Hepatocyte (in vitro differentiated cells): ENCODE data around the gene CLDN19. TPM values are rescaled to one million over a fixed set of nuclear protein-coding genes. Genes with fewer than 3 reads are reported as not detected.

Experiments used
- DNase-seq: peaks from one replicate; pipeline ENCODE4 v3.0.0-alpha.2; 2016; ENCODE audit warnings: low spot score
- H2AFZ ChIP-seq: fragments of 200-600 bp; sonication (generic); 2 replicates; pipeline ENCODE4 v1.6.0; 2016; ENCODE audit warnings: antibody characterized with exemption, mild to moderate bottlenecking
- H3K27ac ChIP-seq: fragments of 200-600 bp; sonication (generic); 2 replicates; pipeline ENCODE4 v1.5.1; 2016; ENCODE audit warnings: mild to moderate bottlenecking
- H3K27me3 ChIP-seq: fragments of 200-600 bp; sonication (generic); 2 replicates; pipeline ENCODE4 v1.6.1; 2016
- H3K36me3 ChIP-seq: fragments of 200-600 bp; sonication (generic); replicated peaks from 2 replicates; pipeline ENCODE4 v1.5.1; 2016; ENCODE audit warnings: low read depth; ENCODE audit not compliant: insufficient read depth
- H3K4me1 ChIP-seq: fragments of 200-600 bp; sonication (generic); 2 replicates; pipeline ENCODE4 v1.5.1; 2016; ENCODE audit warnings: mild to moderate bottlenecking, moderate library complexity; ENCODE audit not compliant: insufficient read depth
- H3K4me2 ChIP-seq: fragments of 200-600 bp; sonication (generic); 2 replicates; pipeline ENCODE4 v1.6.0; 2016
- H3K4me3 ChIP-seq: fragments of 200-600 bp; sonication (generic); 2 replicates; pipeline ENCODE4 v1.5.1; 2016; ENCODE audit warnings: mild to moderate bottlenecking
- H3K79me2 ChIP-seq: fragments of 200-600 bp; sonication (generic); 2 replicates; pipeline ENCODE4 v1.6.0; 2017; ENCODE audit warnings: mild to moderate bottlenecking
- H3K9me2 ChIP-seq: fragments of 200-600 bp; sonication (generic); replicated peaks from 2 replicates; pipeline ENCODE4 v1.6.0; 2017; ENCODE audit warnings: mild to moderate bottlenecking; ENCODE audit not compliant: insufficient read depth
- H3K9me3 ChIP-seq: fragments of 200-600 bp; sonication (generic); 2 replicates; pipeline ENCODE4 v1.5.1; 2016; ENCODE audit warnings: low read depth, mild to moderate bottlenecking
- H4K20me1 ChIP-seq: fragments of 200-600 bp; sonication (generic); 2 replicates; pipeline ENCODE4 v1.6.0; 2016; ENCODE audit warnings: mild to moderate bottlenecking; ENCODE audit not compliant: insufficient read depth, poor library complexity, severe bottlenecking
- EZH2 ChIP-seq: fragments of 200-600 bp; sonication (generic); IDR thresholded peaks from 2 replicates; pipeline ENCODE4 v1.6.1; 2016; ENCODE audit warnings: antibody characterized with exemption, mild to moderate bottlenecking, borderline replicate concordance
- EZH2phosphoT487 ChIP-seq: fragments of 200-600 bp; sonication (generic); IDR thresholded peaks from one replicate; pipeline ENCODE4 v1.6.1; 2018; ENCODE audit warnings: antibody characterized with exemption, mild to moderate bottlenecking, low read depth, moderate library complexity; ENCODE audit not compliant: unreplicated experiment, severe bottlenecking
- WGBS: methylation state at CpG from one replicate; pipeline ENCODE4 v1.1.6; 2016; ENCODE audit warnings: low lambda C conversion rate; ENCODE audit errors: missing lambda C conversion rate; 5-methylcytosine and 5-hydroxymethylcytosine counted together
- polyA plus RNA-seq: library from polyadenylated mRNA; unstranded; fragments of >200 nt; fragmentation: Nextera tagmentation; extraction: Ambion mirVana; gene quantifications from 2 replicates; pipeline ENCODE4 v1.2.1, GENCODE V29; 2016
- total RNA-seq: library from RNA; depleted of rRNA; stranded (reverse); fragments of >200 nt; gene quantifications from 2 replicates; pipeline ENCODE4 v1.2.3, GENCODE V29; 2014
- TF ChIP-seq, protein P1 (sequence below): fragments of 200-600 bp; sonication (generic); IDR thresholded peaks from 2 replicates; pipeline ENCODE4 v1.5.1; 2016; ENCODE audit warnings: antibody characterized with exemption, mild to moderate bottlenecking; ENCODE audit not compliant: poor library complexity

The CLDN19 gene
- total and polyA plus RNA-seq, 2 experiments from 2014 or later: 4.5 to 6.9 TPM

- no peaks in the 10 kb centered on the region for H3K9me2 ChIP-seq
- H3K4me2 ChIP-seq: no peak overlapping the region
- WGBS: 72% methylated on average over 21 of the region's 21 CpGs
- H3K4me1 ChIP-seq: peaks cover 20% of the 10 kb centered on the region
- H3K4me3 ChIP-seq: no peak overlapping the region
- TF ChIP-seq, protein P1, sequence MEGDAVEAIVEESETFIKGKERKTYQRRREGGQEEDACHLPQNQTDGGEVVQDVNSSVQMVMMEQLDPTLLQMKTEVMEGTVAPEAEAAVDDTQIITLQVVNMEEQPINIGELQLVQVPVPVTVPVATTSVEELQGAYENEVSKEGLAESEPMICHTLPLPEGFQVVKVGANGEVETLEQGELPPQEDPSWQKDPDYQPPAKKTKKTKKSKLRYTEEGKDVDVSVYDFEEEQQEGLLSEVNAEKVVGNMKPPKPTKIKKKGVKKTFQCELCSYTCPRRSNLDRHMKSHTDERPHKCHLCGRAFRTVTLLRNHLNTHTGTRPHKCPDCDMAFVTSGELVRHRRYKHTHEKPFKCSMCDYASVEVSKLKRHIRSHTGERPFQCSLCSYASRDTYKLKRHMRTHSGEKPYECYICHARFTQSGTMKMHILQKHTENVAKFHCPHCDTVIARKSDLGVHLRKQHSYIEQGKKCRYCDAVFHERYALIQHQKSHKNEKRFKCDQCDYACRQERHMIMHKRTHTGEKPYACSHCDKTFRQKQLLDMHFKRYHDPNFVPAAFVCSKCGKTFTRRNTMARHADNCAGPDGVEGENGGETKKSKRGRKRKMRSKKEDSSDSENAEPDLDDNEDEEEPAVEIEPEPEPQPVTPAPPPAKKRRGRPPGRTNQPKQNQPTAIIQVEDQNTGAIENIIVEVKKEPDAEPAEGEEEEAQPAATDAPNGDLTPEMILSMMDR: no peak
- TF ChIP-seq EZH2 (no peak), EZH2phosphoT487 (no peak)
- H4K20me1 ChIP-seq: no peaks in the 10 kb centered on the region
- no peaks in the 10 kb centered on the region for H3K79me2 ChIP-seq
- H3K27me3 ChIP-seq: no peaks in the 10 kb centered on the region
- no peaks in the 10 kb centered on the region for H3K36me3 ChIP-seq
- no peak overlapping the region for H2AFZ ChIP-seq
- H3K27ac ChIP-seq: peak overlapping the region; percentile 40
- no peaks in the 10 kb centered on the region for H3K9me3 ChIP-seq
- DNase-seq: no peak
Measured at GRCh38 chr1:42743317-42744147, 3.5 kb upstream of the CLDN19 start.

GRCh38 chr1:42742617-42743316 lies 2.7 kb upstream of the CLDN19 start:
- H3K27me3 ChIP-seq: no peaks in the 10 kb centered on the region
- H3K9me3 ChIP-seq: no peaks in the 10 kb centered on the region
- peaks cover 20% of the 10 kb centered on the region for H3K4me1 ChIP-seq
- no peaks in the 10 kb centered on the region for H3K36me3 ChIP-seq
- no peak overlapping the region for H3K4me3 ChIP-seq
- H3K79me2 ChIP-seq: no peaks in the 10 kb centered on the region
- H4K20me1 ChIP-seq: no peaks in the 10 kb centered on the region
- 79% methylated on average over 9 of the region's 9 CpGs for WGBS
- DNase-seq: no peak
- no peak overlapping the region for H3K27ac ChIP-seq
- H2AFZ ChIP-seq: no peak overlapping the region
- H3K9me2 ChIP-seq: no peaks in the 10 kb centered on the region
- H3K4me2 ChIP-seq: no peak overlapping the region
- TF ChIP-seq, protein P1: no peak
- TF ChIP-seq EZH2: no peak
- no peak for TF ChIP-seq EZH2phosphoT487

DNA sequence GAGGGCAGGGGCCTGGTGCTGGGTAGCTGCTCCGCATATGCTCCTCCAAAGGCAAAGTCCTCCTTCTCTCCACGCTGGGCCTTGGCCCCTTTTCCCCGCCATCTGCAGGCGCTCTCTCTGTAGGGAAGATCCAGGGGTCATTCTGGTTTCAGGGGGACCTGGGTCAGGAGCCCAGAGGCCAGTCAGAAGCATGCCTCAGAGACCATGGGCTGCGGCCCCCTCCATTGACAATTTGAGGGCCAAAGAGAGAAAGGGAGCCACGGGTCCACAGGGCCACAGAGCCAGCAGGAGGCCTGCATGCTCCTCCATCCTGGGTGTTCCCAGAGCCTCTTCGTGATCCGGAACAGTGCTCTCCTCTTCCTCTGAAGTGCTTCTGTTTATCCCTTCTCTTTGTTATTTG lies 2.1 kb upstream of the CLDN19 start:
- no peak overlapping the region for H3K4me3 ChIP-seq
- peaks cover 20% of the 10 kb centered on the region for H3K4me1 ChIP-seq
- H3K27me3 ChIP-seq: no peaks in the 10 kb centered on the region
- no peaks in the 10 kb centered on the region for H3K9me3 ChIP-seq
- 92% methylated on average over 8 of the region's 8 CpGs for WGBS
- no peak for TF ChIP-seq EZH2
- TF ChIP-seq, protein P1: no peak
- no peak for TF ChIP-seq EZH2phosphoT487
- no peak overlapping the region for H2AFZ ChIP-seq
- no peaks in the 10 kb centered on the region for H3K9me2 ChIP-seq
- H3K79me2 ChIP-seq: no peaks in the 10 kb centered on the region
- H3K36me3 ChIP-seq: no peaks in the 10 kb centered on the region
- no peak for DNase-seq
- H3K4me2 ChIP-seq: no peak overlapping the region
- H3K27ac ChIP-seq: no peak overlapping the region
- no peaks in the 10 kb centered on the region for H4K20me1 ChIP-seq
